K562 (cell line): ENCODE results near the gene KLHL35. TPM values are rescaled to one million over a fixed set of nuclear protein-coding genes. Genes with fewer than 3 reads are reported as not detected.

ENCODE experiments used
- BHLHE40 ChIP-seq: IDR thresholded peaks from 2 replicates; pipeline ENCODE4 v1.6.1; 2011; ENCODE audit warnings: low read length, improper control_type of control experiment
- CBFB ChIP-seq: sonication (generic); formaldehyde crosslinking; IDR thresholded peaks from 2 replicates; pipeline ENCODE4 v1.4.0; 2020; ENCODE audit warnings: mild to moderate bottlenecking, missing genetic modification reagents
- CSDE1 ChIP-seq, 2 experiments: fragments of 450-650 bp; IDR thresholded peaks; 2 replicates each; pipeline ENCODE4 v1.6.1; 2016; ENCODE audit warnings: mild to moderate bottlenecking in 1 of 2
- EGR1 ChIP-seq: fragments of 450-650 bp; conservative IDR thresholded peaks from 2 replicates; pipeline ENCODE4 v1.6.1; 2017; ENCODE audit warnings: mild to moderate bottlenecking
- ELF2 ChIP-seq: fragments of 250-450 bp; sonication (Bioruptor Pico); IDR thresholded peaks from 2 replicates; pipeline ENCODE4 v1.5.0; 2021; ENCODE audit warnings: mild to moderate bottlenecking
- FIP1L1 ChIP-seq: fragments of 200-400 bp; formaldehyde crosslinking; IDR thresholded peaks from 2 replicates; pipeline ENCODE4 v1.6.1; 2018; ENCODE audit warnings: mild to moderate bottlenecking, low read depth, low read length; ENCODE audit not compliant: poor library complexity, severe bottlenecking
- LARP7 ChIP-seq: fragments of 450-650 bp; IDR thresholded peaks from 2 replicates; pipeline ENCODE4 v1.6.1; 2016
- PCBP2 ChIP-seq: fragments of 200-400 bp; formaldehyde crosslinking; IDR thresholded peaks from 2 replicates; pipeline ENCODE4 v1.6.1; 2018; ENCODE audit warnings: low read length, low read depth, mild to moderate bottlenecking, moderate library complexity; ENCODE audit not compliant: poor library complexity, severe bottlenecking
- PYGO2 ChIP-seq: fragments of 450-650 bp; IDR thresholded peaks from 2 replicates; pipeline ENCODE4 v1.6.1; 2016; ENCODE audit warnings: mild to moderate bottlenecking, missing genetic modification characterization, moderate library complexity, missing compliant biosample characterization
- TRIM24 ChIP-seq, 2 experiments: fragments of 450-650 bp; IDR thresholded peaks; 2 replicates each; pipeline ENCODE4 v1.6.1; 2016
- ZNF316 ChIP-seq: fragments of 450-650 bp; IDR thresholded peaks from 2 replicates; pipeline ENCODE4 v1.6.1; 2016
- ZNF766 ChIP-seq: fragments of 200-800 bp; sonication (Bioruptor generic); conservative IDR thresholded peaks from 2 replicates; pipeline ENCODE4 v1.6.1; 2016; ENCODE audit warnings: missing genetic modification characterization, missing compliant biosample characterization
- polyA plus RNA-seq, 8 experiments: library from polyadenylated mRNA; depleted of rRNA in 4 of 8; stranded (reverse) in 5 of 8; unstranded in 3 of 8; fragments of >200 nt; fragmentation: Nextera tagmentation in 2 of 8; fragmentation: Illumina TruSeq in 1 of 8; extraction: Ambion mirVana in 2 of 8; extraction: Trizol in 1 of 8; gene quantifications; 2 replicates each; pipeline versions ENCODE4 v1.2.1 to v1.2.3, GENCODE V29; 2011 to 2014; ENCODE audit warnings: inconsistent platforms in 1 of 8, missing spikeins in 1 of 8
- total RNA-seq, 7 experiments: library from RNA; depleted of rRNA in 6 of 7; stranded (reverse); fragments of >200 nt in 6 of 7; fragmentation: Illumina TruSeq in 2 of 7; extraction: Trizol in 2 of 7; gene quantifications; 2 replicates each; pipeline versions ENCODE4 v1.2.1 to v1.2.3, GENCODE V29; 2011 to 2021; ENCODE audit warnings: low replicate concordance in 1 of 7
- TF ChIP-seq, protein P1 (sequence below): IDR thresholded peaks from 2 replicates; pipeline ENCODE4 v1.6.1; 2014; ENCODE audit warnings: antibody characterized with exemption
- TF ChIP-seq, protein P2 (sequence below): IDR thresholded peaks from 2 replicates; pipeline ENCODE4 v1.6.1; 2011; ENCODE audit warnings: borderline replicate concordance, low read depth, mild to moderate bottlenecking, moderate library complexity, low read length; ENCODE audit not compliant: insufficient read depth, poor library complexity, severe bottlenecking
- TF ChIP-seq, protein P3 (sequence below): IDR thresholded peaks from 3 replicates; pipeline ENCODE4 v1.6.1; 2011; ENCODE audit warnings: borderline replicate concordance, mild to moderate bottlenecking; ENCODE audit not compliant: insufficient read length, insufficient read depth
- TF ChIP-seq, protein P4 (sequence below): fragments of 450-650 bp; formaldehyde crosslinking; conservative IDR thresholded peaks from 2 replicates; pipeline ENCODE4 v1.4.0; 2022; ENCODE audit warnings: mild to moderate bottlenecking, missing genetic modification characterization
- TF ChIP-seq, protein P5 (sequence below): sonication (generic); formaldehyde crosslinking; IDR thresholded peaks from 2 replicates; pipeline ENCODE4 v1.8.0; 2022; ENCODE audit warnings: missing genetic modification reagents, mild to moderate bottlenecking, moderate library complexity, borderline replicate concordance
- TF ChIP-seq, protein P6 (sequence below): sonication (generic); formaldehyde crosslinking; IDR thresholded peaks from 2 replicates; pipeline ENCODE4 v1.8.0; 2023; ENCODE audit warnings: mild to moderate bottlenecking, missing genetic modification reagents

Gene KLHL35
- total and polyA plus RNA-seq, 9 of the 15 experiments (the other 6 are each of a cell fraction or from before 2014, with no cell fraction given): not detected

DNA sequence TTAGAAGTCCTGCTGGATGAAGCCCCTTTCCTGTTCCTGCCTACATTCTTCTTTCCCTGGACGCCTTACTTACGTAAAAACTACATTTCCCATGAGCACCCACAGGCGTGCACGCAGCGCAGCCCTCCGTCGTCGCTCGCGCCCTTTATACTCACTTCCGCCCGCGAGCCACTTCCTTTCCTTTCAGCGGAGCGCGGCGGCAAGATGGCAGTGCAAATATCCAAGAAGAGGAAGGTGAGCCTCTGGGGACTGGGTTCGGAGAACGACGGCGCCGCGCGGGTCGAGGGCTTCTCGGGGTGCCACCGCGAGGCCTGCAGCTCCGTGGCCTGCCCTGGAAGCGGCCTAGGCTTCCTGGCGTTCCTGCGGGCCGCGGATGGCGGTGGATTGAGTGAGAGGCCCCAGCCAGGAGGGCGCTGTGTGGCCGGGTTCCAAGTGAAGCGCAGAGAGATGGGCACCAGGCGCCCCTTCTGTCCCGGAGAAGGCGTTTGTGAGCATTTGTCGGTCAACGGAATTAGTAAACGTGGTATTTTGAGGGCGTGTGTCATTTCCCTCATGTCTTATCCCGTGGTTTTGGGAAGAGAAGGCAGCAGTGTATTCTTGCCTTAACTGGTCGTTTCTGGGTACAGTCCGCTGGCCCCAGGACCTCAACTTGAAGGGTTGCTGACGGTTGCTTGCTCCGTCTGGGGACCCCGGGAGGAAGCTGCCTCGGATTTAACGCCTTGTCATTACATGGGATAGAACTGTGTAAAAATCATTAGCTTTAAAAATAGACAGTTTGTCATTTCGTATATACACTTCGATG, 33.5 kb downstream of the KLHL35 start, which contains the start of gene RPS3 (continued):
- TF ChIP-seq, protein P1, sequence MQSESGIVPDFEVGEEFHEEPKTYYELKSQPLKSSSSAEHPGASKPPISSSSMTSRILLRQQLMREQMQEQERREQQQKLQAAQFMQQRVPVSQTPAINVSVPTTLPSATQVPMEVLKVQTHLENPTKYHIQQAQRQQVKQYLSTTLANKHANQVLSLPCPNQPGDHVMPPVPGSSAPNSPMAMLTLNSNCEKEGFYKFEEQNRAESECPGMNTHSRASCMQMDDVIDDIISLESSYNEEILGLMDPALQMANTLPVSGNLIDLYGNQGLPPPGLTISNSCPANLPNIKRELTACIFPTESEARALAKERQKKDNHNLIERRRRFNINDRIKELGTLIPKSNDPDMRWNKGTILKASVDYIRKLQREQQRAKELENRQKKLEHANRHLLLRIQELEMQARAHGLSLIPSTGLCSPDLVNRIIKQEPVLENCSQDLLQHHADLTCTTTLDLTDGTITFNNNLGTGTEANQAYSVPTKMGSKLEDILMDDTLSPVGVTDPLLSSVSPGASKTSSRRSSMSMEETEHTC: no peak
- TF ChIP-seq, protein P2, sequence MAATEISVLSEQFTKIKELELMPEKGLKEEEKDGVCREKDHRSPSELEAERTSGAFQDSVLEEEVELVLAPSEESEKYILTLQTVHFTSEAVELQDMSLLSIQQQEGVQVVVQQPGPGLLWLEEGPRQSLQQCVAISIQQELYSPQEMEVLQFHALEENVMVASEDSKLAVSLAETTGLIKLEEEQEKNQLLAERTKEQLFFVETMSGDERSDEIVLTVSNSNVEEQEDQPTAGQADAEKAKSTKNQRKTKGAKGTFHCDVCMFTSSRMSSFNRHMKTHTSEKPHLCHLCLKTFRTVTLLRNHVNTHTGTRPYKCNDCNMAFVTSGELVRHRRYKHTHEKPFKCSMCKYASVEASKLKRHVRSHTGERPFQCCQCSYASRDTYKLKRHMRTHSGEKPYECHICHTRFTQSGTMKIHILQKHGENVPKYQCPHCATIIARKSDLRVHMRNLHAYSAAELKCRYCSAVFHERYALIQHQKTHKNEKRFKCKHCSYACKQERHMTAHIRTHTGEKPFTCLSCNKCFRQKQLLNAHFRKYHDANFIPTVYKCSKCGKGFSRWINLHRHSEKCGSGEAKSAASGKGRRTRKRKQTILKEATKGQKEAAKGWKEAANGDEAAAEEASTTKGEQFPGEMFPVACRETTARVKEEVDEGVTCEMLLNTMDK: peak; percentile 19
- TF ChIP-seq, protein P3, sequence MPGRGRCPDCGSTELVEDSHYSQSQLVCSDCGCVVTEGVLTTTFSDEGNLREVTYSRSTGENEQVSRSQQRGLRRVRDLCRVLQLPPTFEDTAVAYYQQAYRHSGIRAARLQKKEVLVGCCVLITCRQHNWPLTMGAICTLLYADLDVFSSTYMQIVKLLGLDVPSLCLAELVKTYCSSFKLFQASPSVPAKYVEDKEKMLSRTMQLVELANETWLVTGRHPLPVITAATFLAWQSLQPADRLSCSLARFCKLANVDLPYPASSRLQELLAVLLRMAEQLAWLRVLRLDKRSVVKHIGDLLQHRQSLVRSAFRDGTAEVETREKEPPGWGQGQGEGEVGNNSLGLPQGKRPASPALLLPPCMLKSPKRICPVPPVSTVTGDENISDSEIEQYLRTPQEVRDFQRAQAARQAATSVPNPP: no peak
- TF ChIP-seq BHLHE40: peak; percentile 65
- TF ChIP-seq, protein P4, sequence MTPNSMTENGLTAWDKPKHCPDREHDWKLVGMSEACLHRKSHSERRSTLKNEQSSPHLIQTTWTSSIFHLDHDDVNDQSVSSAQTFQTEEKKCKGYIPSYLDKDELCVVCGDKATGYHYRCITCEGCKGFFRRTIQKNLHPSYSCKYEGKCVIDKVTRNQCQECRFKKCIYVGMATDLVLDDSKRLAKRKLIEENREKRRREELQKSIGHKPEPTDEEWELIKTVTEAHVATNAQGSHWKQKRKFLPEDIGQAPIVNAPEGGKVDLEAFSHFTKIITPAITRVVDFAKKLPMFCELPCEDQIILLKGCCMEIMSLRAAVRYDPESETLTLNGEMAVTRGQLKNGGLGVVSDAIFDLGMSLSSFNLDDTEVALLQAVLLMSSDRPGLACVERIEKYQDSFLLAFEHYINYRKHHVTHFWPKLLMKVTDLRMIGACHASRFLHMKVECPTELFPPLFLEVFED (CRISPR knock-in tag): peak; percentile 61; the same call in 1 of the 2 replicates
- no peak for TF ChIP-seq ZNF316
- TF ChIP-seq FIP1L1: peak; percentile 98
- TF ChIP-seq EGR1: peak; percentile 81
- TF ChIP-seq, protein P5, sequence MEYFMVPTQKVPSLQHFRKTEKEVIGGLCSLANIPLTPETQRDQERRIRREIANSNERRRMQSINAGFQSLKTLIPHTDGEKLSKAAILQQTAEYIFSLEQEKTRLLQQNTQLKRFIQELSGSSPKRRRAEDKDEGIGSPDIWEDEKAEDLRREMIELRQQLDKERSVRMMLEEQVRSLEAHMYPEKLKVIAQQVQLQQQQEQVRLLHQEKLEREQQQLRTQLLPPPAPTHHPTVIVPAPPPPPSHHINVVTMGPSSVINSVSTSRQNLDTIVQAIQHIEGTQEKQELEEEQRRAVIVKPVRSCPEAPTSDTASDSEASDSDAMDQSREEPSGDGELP (CRISPR knock-in tag): peak; percentile 87
- TF ChIP-seq CSDE1 (IDR thresholded peaks at IDR 0.05): peak in 1 of 2 experiments; percentile 66; a peak in 2 of 4 replicates
- peak; percentile 46; the same call in 1 of the 2 replicates for TF ChIP-seq ZNF766
- 0 out of 2 replicates have a peak, but pooled peaks have one; percentile 19 for TF ChIP-seq LARP7
- TF ChIP-seq PCBP2: no peak
- TF ChIP-seq TRIM24 (IDR thresholded peaks at IDR 0.05): no peak; a peak in 2 of 4 replicates
- peak; percentile 79 for TF ChIP-seq CBFB
- TF ChIP-seq, protein P6, sequence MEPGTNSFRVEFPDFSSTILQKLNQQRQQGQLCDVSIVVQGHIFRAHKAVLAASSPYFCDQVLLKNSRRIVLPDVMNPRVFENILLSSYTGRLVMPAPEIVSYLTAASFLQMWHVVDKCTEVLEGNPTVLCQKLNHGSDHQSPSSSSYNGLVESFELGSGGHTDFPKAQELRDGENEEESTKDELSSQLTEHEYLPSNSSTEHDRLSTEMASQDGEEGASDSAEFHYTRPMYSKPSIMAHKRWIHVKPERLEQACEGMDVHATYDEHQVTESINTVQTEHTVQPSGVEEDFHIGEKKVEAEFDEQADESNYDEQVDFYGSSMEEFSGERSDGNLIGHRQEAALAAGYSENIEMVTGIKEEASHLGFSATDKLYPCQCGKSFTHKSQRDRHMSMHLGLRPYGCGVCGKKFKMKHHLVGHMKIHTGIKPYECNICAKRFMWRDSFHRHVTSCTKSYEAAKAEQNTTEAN: no peak
- no peak for TF ChIP-seq PYGO2 (tag)
- peak; percentile 86 for TF ChIP-seq ELF2 (CRISPR knock-in tag)
